SKM-1 treated with dmso at 0.1 percent for 144 hours (cell line): ENCODE data around the gene NISCH.

Source experiments
- DNase-seq: peaks from one replicate; lab custom pipeline; 2025; ENCODE audit not compliant: unreplicated experiment; lab: John Stamatoyannopoulos, UW

Gene NISCH

DNA sequence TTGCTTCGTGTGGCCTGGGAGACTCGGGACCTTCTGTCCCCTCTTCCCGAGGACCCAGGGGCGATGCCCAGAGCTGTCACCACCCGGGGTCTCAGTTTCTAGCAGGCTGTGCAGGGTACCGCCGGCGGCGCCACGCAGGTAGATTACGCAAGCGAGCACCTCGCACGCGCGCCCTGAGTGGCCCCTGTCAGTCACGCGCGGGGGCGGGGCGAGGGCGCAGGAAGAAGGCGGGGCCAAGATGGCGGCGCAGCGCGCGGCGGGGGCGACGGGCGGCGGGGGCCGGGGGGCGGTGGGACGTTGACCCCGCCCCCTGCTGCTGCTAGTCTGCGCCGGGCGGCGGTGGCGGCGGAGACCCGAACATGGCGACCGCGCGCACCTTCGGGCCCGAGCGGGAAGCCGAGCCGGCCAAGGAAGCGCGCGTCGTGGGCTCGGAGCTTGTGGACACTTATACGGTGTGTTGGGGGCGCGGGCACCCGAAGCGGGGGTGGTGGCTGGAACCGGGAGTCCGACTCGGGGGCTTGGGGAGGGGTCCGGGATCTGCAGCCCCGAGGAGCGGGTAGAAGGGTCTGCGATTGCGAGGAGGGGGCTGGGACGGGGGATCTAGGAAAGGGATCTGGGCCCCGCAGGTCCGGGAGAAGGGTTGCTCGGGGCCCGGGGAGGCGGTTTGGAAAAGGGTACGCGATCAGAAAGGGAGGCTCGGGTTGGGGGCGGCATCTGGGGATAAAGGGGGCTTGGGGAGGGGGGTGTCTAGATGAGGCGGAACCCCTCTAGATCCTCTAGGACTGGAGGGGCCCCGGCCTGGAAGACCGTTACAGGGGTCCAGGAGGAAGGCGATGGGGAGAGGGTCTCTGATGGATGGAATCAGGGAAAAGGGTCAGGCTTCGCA lies at the start of gene NISCH:
Gene NISCH, plus strand, starts transcription at position 322 of the 886 bp plus-strand sequence. Its CDS starts 38 bp downstream, at position 360.
- peak; percentile 61 for DNase-seq

DNA sequence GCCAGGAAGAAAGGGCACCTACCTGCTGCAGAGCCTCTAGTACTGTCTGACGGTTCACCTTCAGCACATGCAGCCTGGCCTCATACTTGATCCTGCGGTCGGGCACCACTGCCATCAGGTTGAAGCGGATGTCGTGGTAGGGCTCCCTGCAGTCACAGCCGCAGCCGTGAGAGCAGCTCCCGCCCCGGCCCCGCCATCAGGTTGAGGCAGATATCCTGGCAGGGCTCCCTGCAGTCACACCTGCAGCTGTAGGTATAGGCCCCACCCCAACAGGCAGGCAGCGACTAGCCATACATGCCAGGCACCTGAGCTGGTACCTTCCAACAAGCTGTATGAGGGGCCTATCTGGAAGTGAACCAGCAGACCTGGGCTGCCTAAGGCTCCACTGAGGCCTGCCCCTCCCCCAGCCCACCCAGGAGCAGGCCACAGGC lies 49.2 kb upstream of the NISCH start:
- no peak for DNase-seq

DNA sequence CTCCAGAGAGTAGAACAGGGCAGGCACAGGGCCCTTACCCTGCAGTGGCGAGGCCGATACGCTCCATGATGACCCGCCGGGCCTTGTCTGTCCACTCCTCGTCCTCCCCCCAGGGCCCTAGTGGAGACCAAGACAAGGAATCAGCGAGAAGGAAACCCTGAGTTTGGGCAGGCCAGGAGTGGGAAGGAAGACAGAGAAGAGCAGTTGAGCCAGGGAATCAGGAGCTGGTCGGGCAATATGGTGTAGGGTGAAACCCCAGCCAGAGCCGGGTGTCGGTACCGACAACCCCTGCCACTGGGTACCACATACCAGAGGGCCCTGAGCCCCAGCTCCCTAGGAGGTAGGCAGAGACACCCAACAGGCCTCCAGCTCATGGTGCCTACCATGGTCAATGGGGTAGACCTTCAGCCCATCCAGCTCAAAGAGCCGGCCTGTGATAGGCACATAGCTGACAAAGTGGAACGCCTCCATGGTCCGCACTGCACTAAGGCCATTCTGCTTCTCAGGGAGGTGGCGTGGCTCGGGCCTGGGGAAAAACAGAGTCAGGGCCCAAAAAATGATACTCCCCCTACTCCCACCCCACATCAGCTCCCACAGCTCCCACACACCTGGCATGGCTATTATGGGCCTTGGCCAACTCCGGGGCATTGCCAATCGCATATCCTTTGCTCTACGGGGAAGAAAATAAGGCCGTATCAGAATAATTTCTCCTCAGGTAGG lies 48.5 kb upstream of the NISCH start:
- no peak for DNase-seq

DNA sequence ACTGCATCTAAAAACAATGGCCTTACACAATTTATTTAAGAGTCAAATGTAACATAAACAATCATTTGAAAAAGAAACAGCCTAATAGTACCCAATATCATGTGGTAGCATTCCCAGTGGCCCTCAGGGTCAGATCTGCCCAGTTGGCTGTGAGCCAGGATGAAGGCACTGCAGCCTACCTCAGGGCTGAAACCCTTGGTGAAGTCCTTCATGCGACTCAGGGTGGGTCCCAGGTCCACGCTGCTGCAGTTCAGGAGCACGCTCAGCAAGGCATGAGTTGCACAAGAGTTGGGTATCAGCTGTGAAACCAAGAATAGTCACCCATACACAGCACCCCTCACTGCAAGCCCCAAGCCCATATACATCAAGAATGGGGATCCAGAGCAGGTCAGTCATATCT lies 47.6 kb upstream of the NISCH start:
- DNase-seq = no peak

DNA sequence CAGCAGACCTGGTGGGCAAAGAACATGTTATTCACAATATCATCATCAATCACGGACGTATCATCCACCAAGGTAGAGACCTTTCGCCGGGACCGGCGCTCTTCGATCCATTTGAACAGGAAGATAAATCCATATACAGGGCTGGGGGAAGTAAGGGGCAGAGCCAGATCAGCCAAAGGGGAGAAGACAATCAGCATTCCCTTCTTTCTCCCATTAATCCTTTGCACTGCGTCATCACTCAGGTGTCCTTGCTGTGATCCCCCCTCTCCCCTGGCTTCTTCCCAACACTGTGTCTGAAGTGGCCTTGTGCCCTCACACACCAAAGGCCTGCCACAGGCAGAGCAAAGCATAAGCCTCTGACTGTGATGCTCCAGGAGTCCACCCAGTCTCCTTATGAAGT lies 46.9 kb upstream of the NISCH start:
- no peak for DNase-seq

DNA sequence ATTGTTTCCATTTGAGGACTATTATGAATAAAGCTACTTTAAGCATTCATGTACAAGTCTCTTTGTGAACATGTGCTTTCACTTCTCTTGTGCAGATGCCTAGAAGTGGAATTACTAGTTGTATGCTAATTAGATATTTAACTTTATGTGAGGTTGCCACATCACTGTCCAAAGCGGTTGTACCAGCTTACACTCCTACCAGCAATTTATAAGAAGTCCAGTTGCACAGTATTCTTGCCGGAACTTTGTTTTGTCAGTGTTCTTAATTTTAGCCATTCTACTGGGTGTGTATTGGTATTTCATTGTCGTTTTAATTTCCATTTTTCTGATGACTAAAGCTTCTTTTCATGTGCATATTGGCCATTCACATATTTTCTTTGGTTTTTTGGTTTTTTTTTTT lies 39.6 kb upstream of the NISCH start:
- no peak for DNase-seq

DNA sequence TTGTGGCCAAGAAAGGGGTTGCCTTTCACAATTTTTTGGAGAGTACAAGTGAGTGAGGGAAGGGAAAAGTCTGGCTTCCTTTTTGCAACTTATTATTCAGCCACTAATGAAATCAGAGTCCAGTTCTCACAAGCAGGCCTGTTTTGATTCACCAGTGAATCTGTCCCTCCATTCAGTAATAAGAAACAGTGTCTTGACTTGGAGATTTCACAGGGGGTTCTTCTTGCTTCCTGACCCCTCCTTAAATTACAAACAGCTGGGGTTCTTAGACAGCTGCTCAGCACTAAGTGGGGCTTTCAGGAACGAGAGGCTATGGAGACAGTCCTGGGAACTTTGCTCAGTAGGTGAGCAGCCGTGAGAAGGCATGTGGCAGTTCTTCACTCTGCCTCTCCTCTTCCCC lies 35.0 kb upstream of the NISCH start:
- DNase-seq = no peak

DNA sequence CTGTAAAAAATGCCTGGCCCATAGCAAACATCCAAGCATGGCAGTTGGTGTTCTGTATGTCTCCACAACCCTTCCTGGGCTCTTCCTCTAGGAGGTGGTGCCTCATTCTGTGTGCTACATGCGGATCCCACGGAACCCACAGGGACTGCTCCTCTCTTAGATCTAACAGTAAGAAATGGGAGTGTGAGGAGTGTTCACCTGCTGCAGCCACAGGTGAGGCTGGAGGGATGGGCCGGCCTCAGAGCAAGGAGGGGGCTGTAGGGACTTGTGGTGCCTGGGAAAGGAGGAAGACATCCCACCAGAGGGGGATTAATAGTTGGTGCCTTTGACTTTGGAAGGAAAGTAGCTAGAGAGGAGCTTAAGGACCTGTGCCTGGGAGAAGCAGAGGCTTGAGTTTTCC lies 32.7 kb upstream of the NISCH start:
- no peak for DNase-seq

DNA sequence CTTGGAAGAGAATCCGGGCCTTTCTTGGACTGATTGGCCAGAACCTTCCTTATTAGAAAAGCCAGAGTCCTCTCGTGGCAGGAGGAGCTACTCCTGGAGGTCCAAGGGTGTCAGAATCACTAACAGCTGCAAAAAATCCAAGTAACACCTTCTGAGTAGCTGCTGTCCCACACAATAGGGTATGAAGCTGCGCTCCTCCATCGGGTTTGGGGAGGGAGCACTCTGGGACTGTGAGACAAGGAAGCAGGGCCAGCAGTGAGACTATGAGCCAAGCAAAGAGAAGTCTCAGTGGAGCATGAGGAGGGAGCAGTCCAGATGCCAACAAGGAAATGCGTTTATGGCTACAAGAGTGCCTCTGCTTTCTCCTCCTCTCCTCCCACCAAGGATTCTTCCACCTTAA lies 32.2 kb upstream of the NISCH start:
- no peak for DNase-seq

DNA sequence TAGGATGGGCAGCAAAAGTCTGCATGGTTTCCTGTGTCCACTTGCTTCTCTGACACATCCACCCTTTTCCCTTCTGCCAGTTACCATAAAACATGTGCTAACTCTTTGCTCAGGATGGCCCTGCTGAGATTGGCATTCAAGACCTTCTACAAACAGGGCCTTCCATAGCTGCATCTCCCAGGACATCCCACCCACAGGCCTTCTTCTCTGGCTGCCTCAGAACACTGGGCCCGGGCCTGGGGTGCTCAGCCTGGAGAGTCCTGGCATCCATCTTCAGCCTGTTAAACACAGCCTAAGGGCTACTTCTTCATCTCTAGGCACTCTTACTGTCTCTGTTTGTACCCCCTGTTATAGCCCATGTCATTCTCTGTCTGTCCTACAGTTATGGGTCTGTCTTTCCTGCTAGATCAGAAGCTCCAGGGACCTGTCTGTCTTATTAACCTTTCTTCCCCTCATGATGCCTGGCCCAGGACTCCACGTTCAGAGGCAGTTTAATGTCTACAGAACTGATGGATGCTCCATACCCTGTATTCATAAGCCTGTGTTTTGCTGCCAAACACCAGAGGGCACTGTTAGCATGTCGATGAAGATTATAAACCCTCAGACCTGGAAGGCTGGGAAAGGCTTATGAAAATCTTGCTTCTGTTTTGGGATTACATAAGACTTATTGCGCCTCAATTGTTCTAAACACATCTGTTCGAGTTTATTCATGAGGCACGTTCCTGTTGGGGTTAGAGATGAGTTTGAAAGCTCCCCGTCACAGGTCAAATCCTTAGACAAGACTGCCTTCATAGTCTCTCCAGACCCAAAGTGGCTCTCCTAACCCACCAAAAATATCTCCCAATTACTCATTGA lies 27.0 kb upstream of the NISCH start:
- DNase-seq = peak; percentile 60

DNA sequence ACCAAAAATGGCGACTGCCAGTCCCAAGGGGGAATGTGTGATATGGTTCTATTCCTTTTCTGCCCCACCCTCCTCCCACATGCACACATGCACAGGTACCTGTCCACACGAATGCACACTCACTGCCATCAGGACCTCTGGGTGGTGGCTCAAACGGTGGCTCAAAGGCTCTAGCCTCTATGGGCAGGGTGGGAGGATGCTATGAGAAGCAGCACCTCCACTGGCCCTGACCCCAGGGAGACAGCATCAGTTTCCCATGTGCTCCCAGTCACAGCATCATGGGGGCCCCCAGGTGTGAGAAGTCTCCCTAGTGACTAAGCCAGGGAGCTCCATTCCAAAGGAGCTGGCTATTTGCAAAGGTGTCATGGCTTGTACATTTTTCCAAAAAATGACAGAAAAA lies 26.4 kb upstream of the NISCH start:
- DNase-seq = no peak

DNA sequence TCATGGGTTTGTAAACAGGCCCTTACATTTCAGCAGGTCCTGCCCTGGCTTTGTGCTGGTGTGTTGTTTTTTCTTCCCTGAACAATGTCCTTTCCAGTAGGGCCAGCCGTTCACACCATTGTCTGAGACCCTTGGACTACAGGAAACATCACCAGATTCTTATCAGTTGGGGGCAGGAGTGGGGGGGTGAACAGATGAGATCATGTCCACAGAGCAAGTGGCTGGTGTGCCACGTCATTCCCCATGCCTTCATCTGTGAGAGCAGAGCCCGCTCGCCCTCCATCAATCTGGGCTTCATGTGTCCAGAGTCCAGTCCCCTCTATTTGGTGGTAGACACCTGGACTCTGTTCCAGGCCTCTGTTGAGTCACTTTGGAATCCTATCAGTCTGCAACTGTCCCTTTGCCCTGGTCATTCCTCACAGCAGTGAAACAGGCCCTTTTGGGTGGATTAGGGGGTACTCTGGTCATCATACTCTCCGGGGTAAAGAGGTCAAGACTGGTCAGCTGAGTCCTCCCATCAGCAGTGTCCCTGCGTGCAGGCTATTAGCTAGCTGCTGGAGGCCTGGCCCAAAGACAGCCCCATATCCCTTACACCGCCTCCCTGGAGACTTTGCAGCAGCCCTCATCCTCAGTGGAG lies 25.5 kb upstream of the NISCH start:
- DNase-seq = no peak

DNA sequence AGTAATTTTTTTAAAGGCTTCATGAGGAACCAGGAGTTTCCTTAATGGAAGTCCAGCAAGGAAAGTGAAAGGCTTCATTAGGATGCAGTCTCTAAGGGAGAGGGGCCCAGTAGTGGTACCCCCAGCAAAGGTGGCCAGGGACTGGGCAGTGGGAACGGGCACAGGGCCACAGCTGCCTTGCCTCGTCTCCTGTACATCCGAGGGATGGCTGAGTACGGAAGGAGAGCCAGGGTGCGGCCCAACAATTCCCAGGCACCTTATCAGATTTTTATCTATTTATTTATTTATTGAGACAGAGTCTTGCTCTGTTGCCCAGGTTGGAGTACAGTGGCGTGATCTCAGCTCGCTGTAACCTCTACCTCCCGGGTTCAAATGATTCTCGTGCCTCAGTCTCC lies 25.0 kb upstream of the NISCH start:
- DNase-seq = no peak

DNA sequence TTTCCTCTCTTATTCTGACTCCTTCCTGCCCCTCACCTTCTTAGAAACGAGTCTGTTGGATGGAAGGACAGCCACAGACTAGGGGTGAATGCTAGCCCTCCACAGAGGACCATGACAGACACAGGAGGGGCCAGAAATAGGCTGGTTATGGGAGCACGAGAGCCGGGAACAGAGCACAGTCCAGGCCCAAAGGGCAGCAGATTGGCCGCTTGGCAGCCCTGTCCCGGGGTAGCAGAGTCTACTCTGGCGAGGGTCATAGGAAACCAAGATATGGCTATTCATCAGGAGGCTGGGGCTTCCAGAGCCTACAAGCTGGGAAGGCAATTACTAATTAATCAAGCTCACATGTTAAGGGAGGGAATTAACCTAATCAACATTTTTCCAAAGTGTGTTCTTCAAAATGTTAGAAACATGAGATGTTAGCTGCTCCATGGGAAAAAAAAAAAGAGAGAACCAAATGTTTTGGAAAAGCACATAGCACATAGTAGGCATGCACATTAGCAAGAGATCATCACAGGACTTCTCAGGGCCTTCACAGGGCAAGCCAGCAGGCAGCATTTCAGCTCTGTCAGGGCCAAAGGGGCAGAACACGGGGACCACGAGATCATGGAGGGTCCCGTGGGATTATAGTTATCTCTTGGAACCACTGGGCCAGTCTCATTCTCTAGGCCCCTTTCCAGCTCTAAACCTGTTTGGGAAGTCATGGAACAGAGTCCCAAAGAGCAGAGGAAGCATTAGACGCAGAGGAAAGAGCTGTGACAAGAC lies 23.8 kb upstream of the NISCH start:
- no peak for DNase-seq

DNA sequence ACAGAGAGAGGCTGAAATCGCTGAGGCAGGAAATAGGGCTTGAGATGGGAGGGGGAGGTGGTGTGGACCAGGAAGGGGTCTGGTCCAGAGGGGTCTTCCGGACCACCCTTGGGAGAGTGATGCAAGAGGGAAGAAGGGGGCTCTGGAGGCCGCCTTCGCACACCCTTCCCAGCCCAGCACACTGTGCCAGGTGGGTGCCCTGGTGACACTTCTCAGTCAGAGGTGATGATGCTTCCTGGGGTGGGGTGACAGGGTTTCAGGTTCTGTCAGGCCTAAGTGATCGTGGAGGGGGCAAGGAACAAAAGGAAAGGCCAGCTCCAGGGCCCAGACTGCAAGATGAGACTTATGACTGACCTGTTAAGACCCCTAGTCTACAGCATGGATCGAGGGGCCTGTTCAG lies 23.2 kb upstream of the NISCH start:
- DNase-seq = no peak

DNA sequence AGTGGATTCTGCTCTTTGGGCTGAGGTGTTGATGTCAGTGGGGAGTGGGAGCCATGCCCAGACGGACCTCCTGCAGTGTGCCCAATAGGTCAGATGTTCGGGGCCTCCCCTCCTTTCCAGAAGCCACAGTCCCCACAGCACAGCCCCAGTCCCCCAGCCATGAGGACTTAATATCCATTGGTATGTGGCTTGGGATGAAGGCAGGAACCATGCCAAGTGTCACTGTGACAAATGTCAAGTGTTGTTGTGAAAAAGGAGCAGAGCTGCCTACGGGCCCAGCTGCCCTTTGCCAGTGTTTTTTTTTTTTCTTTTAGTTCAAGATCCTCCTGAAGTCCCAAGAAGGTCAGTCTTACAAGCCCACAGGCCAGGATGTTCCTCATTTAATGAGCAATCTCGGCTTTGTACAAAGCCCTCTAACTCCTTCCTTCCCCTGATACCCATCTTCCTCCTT lies 22.7 kb upstream of the NISCH start:
- peak; percentile 10 for DNase-seq

DNA sequence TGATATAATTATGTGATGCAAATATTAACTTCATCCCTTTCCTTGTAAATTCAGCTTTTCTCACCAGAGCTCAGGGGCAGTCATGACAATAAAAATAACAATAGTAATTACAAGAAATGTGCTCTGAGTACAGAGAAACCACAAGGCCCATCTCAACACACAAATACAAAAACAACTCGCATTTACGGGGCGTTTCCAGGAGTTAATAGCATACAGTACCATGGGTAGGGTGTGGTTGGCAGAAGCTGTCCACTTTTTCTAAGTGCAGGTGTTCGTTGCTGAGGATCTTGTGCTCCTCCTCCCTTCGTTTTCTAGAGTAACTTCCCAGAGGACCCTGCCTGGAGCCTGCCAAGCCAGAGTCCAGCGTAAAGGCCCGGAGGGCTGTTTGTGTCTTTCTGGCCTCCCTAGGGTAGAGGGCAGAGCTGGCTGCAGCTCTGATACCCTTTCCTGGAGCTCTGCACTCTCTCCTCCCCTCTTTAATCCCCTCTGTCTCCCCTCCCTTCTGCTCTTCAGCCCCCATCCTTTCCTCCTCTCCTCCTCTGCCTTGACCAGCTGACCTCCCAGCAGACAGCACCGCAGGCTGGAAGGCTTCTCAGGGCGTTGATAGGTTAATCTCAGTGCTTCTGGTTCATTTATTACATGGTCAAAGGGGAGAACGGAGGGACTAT lies 21.9 kb upstream of the NISCH start:
- no peak for DNase-seq

DNA sequence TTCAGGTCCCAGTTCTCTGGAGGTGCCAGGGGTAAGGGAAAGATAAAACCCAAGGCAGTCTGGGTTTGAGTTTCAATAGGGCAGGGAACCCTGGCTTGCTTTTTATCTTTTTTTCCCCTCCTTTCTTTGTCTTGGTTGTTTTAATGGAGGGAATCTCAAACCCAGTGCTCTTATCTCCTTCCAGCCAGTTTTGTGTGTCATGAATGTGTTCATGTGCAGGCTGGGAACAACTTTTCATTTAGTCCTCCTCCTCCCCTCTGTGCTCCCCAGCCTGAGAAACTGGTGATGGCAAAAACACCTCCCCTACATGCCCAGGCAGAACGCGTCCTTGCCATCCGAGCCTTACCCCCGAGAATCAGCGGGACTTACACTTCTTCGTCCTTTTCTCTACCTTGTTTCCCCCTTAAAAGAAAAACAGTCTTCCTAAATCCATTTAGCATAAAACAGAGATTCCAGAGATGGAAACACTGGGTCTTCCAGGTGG lies 21.4 kb upstream of the NISCH start:
- no peak for DNase-seq

DNA sequence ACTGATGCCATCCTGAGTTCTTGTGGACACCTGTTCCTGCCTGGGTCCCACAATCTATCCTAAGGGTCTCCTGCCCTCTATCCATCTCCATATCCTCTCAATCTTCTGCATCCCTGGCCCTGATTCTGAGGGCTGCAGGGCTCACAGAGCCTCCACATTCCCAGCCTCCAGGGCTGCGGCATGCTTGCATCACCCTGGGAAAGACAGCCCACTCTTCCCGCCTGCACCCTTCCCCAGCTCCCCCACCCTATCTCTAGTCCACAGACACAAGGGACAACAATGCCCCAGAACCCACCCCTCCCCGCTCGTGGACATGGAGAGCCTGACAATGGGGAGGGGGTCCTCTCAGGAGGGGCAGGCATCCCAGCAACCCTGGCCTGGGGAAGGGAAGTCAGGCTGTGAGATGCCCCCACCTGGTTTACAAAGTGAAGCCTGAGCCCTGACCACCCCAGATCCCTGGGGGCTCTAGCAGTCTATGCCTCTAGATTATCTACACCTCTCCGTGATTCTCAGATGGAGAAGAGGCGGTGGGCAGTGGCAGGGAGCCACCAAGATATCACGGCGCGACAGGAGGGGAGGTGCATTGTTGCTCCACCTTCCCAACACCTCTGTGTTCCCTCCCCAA lies 20.8 kb upstream of the NISCH start:
- DNase-seq = no peak
